ENCODE data around the gene CA14.

- TF ChIP-seq POLR2A (IDR thresholded peaks at IDR 0.05) (peak in 2 of 4 donors; percentile 34 to 37), CTCF (IDR thresholded peaks at IDR 0.05) (no peak), POLR2AphosphoS5 (IDR thresholded peaks at IDR 0.05) (peak; percentile 16 to 63), EP300 (IDR thresholded peaks at IDR 0.05) (peak in 2 of 4 donors; percentile 42 to 63)
Observed at GRCh38 chr1:150281758-150282557, 24.4 kb downstream of the CA14 start, which contains the start of gene CIART.

Data from upper lobe of left lung (tissue), 4 donors.